Measurements from ENCODE around the gene MYO1D. TPM values are rescaled to one million over a fixed set of nuclear protein-coding genes. Genes with fewer than 3 reads are reported as not detected.

Gene MYO1D
- total RNA-seq, 1 experiment from 2014 or later: 1.3 TPM

DNA sequence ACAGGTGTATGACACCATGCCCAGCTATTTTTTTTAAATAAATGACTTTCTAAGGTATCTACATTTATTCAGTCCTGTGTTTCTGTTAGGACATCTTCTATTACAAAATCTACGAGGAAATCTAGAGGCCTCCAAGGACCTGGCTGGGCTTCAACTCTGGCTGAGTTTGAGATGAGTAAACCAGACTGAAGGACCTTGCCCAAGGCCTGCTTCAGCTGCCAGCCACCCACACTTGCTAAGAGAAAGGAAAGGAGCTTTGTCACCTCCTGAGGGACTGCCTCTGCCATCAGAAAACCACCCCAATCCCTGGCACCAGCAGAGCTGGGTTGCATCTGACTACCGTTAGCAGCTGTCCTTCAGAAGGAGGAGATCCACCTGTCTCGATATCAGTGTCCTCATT lies 1.3 kb upstream of the MYO1D start:
- BruUV-seq (replicated peaks): no TSS peak
- ATAC-seq (no peak), DNase-seq (ENCODE audit: low read depth, low spot score) (no peak)
- in situ Hi-C loops (cut with HindIII; ENCODE audit: low pct_unique_long_range_greater_than_20kb, low sequenced_read_pairs) (no loop called here), intact Hi-C loops (cut with micrococcal nuclease; ENCODE audit: unreplicated experiment) (no loop called here)
- CTCF ChIA-PET: interaction anchor here (1.4 kb wide), 1 partner anchor 95 kb away, joined by 3 read pairs; no protein-coding TSS in a partner anchor
- no peaks in the 10 kb centered on the region for H3K9me3 ChIP-seq (ENCODE audit: control insufficient read depth, insufficient read depth, low read depth, low read length)
- H3K36me3 ChIP-seq (ENCODE audit: control insufficient read depth, insufficient read depth, low read length): no peaks in the 10 kb centered on the region
- no peak for TF ChIP-seq POLR2AphosphoS5 (IDR thresholded peaks at IDR 0.05; ENCODE audit: low read depth, low read length)
- TF ChIP-seq TCF7L2 (IDR thresholded peaks at IDR 0.05; ENCODE audit: low read depth, low read length): no peak
- TF ChIP-seq SIN3A (IDR thresholded peaks at IDR 0.05; ENCODE audit: borderline replicate concordance, insufficient read depth, low read depth, low read length): no peak
- TF ChIP-seq, protein P1, sequence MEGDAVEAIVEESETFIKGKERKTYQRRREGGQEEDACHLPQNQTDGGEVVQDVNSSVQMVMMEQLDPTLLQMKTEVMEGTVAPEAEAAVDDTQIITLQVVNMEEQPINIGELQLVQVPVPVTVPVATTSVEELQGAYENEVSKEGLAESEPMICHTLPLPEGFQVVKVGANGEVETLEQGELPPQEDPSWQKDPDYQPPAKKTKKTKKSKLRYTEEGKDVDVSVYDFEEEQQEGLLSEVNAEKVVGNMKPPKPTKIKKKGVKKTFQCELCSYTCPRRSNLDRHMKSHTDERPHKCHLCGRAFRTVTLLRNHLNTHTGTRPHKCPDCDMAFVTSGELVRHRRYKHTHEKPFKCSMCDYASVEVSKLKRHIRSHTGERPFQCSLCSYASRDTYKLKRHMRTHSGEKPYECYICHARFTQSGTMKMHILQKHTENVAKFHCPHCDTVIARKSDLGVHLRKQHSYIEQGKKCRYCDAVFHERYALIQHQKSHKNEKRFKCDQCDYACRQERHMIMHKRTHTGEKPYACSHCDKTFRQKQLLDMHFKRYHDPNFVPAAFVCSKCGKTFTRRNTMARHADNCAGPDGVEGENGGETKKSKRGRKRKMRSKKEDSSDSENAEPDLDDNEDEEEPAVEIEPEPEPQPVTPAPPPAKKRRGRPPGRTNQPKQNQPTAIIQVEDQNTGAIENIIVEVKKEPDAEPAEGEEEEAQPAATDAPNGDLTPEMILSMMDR (IDR thresholded peaks at IDR 0.05): no peak
- TF ChIP-seq, protein P2, sequence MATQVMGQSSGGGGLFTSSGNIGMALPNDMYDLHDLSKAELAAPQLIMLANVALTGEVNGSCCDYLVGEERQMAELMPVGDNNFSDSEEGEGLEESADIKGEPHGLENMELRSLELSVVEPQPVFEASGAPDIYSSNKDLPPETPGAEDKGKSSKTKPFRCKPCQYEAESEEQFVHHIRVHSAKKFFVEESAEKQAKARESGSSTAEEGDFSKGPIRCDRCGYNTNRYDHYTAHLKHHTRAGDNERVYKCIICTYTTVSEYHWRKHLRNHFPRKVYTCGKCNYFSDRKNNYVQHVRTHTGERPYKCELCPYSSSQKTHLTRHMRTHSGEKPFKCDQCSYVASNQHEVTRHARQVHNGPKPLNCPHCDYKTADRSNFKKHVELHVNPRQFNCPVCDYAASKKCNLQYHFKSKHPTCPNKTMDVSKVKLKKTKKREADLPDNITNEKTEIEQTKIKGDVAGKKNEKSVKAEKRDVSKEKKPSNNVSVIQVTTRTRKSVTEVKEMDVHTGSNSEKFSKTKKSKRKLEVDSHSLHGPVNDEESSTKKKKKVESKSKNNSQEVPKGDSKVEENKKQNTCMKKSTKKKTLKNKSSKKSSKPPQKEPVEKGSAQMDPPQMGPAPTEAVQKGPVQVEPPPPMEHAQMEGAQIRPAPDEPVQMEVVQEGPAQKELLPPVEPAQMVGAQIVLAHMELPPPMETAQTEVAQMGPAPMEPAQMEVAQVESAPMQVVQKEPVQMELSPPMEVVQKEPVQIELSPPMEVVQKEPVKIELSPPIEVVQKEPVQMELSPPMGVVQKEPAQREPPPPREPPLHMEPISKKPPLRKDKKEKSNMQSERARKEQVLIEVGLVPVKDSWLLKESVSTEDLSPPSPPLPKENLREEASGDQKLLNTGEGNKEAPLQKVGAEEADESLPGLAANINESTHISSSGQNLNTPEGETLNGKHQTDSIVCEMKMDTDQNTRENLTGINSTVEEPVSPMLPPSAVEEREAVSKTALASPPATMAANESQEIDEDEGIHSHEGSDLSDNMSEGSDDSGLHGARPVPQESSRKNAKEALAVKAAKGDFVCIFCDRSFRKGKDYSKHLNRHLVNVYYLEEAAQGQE (IDR thresholded peaks at IDR 0.05; ENCODE audit: insufficient read depth in 1 of 2, low read depth in 2 of 2, low read length in 1 of 2): no peak
- H3K4me1 ChIP-seq (ENCODE audit: control insufficient read depth, insufficient read depth, low read length): peaks cover 3% of the 10 kb centered on the region; the same call in 1 of the 2 replicates
- POLR2A ChIA-PET: no interaction called here
- no peak overlapping the region for H3K4me3 ChIP-seq (ENCODE audit: low read depth in 2 of 2, low read length in 2 of 2)
- no peak overlapping the region for H3K27ac ChIP-seq (ENCODE audit: low read length)
- H3K27me3 ChIP-seq (ENCODE audit: control insufficient read depth, insufficient read depth, low read length): peaks cover 24% of the 10 kb centered on the region

DNA sequence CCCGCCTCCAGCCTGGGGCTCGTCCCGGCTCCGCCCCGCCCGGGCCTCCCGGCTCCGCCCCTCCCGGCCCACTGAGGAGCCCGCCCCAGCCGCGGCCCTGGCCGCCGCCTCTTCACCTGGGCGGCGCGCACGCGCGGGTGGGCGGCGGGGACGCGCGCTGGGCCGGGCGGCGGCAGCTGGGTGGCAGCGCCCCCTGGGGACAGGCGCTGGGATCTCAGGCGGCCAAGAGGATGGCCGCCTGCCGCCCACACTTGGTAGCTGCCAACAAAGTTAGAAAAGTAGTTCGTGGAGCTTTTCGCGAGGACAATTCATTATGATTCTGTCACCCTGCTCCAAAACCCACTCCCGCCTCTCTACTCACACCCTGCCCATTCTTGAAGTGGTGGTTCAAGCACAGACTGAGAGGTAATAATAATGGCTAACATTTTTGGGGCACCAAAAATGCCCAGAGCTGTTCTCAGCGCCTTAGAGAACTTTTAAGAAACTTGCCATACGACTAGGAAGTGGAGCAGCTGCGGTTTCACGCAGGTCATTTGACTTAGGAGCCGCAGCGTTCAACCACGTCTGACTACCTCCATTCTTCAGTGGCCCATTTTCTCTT lies 340 bp upstream of the MYO1D start:
- intact Hi-C loops (cut with micrococcal nuclease; ENCODE audit: unreplicated experiment): loop anchor here (2.0 kb wide), 1 partner anchor 94 kb away; no protein-coding TSS in a partner anchor
- CTCF ChIA-PET: interaction anchor here (0.6 to 2.3 kb wide), 9 partner anchors 18 to 205 kb away, joined by 3 to 16 read pairs (median 3); a partner anchor contains a TSS
- peak overlapping the region; percentile 59 to 67 for H3K4me3 ChIP-seq (ENCODE audit: low read depth in 2 of 2, low read length in 2 of 2)
- ATAC-seq (peak; percentile 100), DNase-seq (ENCODE audit: low read depth, low spot score) (peak; percentile 18)
- H3K36me3 ChIP-seq (ENCODE audit: control insufficient read depth, insufficient read depth, low read length): no peaks in the 10 kb centered on the region
- peaks cover 3% of the 10 kb centered on the region; the same call in 1 of the 2 replicates for H3K4me1 ChIP-seq (ENCODE audit: control insufficient read depth, insufficient read depth, low read length)
- H3K9me3 ChIP-seq (ENCODE audit: control insufficient read depth, insufficient read depth, low read depth, low read length): no peaks in the 10 kb centered on the region
- no peak for TF ChIP-seq TCF7L2 (IDR thresholded peaks at IDR 0.05; ENCODE audit: low read depth, low read length)
- TF ChIP-seq, protein P1 (IDR thresholded peaks at IDR 0.05): peak; percentile 98
- BruUV-seq (replicated peaks): no TSS peak
- peaks cover 20% of the 10 kb centered on the region for H3K27me3 ChIP-seq (ENCODE audit: control insufficient read depth, insufficient read depth, low read length)
- H3K27ac ChIP-seq (ENCODE audit: low read length): no peak overlapping the region
- in situ Hi-C loops (cut with HindIII; ENCODE audit: low pct_unique_long_range_greater_than_20kb, low sequenced_read_pairs): no loop called here
- POLR2A ChIA-PET: no interaction called here

Data from Panc1 (cell line).